Stimulated activated CD4-positive, alpha-beta T cell treated with anti-CD3 and anti-CD28 coated beads, Interleukin-15, amount 100 ng/mL, for 1 hour (primary cell): ENCODE measurements around the gene MICAL1.

Source experiments
- DNase-seq, 2 donors: peaks; one replicate each; pipeline ENCODE4 v3.0.0-alpha.2; 2020; ENCODE audit warnings: low read depth in 1 of 2, low spot score in 1 of 2

The MICAL1 gene

DNA sequence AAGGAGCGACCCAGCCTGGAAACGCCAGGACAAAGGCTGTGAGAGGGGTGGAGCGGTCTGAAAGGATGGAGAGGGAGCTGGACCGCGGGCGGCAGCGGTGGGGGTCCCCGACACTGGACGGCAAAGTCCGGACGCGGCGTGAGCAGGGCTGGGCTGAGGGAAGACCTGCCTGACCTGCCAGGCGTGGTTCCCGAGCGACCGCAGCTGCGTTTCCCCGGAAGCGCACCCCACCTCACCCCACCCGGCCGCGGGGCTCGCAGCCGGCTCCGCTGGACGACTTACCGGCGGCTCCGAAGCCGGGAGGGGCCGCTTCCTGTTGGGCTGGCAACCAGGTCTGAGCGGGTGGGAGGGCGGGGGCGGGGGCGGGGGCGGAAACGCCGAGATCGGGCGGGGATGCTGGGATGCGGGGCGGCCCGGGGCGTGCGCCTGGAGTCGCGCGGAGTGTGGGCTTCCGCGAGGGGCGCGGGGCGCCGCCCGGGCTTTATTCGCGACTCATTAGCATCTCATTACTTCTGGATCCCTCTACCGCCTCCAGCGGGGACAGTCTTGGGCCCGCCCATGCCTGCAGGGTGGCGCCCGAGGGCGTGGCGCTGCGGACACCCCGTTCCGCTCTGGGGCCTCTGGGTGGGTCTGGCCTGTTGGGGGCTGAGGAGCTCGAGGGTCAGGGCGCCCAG, at the start of gene MICAL1:
TSS of gene MICAL1 (minus strand) at position 336 of the 674 bp plus-strand sequence. CDS start 1,576 bp downstream, outside the sequence.
- DNase-seq: peak; percentile 29 to 47

DNA sequence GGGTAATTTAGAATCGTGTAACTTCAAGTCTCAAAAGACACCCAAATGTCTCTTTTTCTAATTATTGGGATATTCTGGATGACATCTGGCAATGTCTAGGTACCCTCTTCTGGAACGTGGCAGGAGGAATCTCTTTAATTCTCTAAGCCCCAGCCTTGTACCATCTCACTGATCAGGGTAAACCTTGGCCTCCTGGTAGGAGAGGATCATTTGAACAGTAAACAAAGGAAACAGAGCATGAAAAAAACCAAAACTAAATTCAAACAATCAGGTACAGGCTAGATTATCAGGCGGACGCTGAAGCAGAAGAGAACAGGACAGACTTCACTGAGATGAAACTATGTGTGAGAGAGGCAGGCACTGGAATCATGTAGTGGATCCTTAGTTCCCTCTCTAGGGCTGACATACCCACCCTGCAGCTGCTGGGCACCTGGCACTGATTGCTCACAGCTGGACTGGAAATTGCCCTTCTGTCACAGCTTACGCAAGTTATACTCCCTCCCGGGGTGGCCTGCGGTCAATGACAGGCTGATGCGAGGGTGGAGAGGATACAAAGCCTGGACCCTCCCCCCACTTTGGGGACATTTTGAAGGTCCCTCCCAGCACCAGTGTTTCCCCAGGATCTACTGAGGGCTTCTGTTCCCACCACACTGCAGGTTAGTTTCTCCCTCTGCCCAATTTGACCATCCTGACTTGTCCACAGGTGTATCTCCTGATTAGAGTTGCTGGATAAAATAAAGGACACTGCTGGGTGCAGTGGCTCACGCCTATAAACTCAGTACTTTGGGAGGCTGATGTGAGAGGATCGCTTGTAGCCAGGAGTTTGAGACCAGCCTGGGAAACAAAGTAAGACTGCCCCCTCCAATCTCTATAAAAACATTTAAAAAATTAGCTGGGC, 48.0 kb upstream of the MICAL1 start:
- DNase-seq: no peak

GRCh38 chr6:109498936-109499335, 43.4 kb upstream of the MICAL1 start:
- DNase-seq: no peak

DNA sequence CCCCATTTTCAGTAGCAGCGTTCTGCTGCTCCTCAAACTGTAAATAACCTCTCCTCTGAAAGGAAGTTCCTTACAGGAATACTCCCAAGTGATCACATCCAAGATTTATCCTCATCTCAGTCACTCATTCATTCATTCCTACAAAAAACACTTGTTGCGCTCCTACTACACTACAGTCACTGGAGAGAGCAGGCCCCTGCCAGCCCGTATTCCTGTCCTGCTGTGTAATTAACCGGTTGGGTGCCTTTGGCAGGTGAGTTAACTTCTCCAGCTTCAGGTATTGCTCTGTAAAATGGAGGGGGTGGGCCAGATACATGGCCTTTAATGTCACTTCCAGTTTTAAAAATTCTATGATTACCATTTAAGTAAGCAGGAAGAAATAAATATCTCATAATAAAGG, 42.5 kb upstream of the MICAL1 start:
- no peak for DNase-seq

GRCh38 chr6:109496036-109496772, 40.6 kb upstream of the MICAL1 start:
- DNase-seq: no peak

- no peak for DNase-seq
Measured at GRCh38 chr6:109493865-109494264, 38.3 kb upstream of the MICAL1 start.

- DNase-seq: no peak
Measured at GRCh38 chr6:109491207-109491938, 35.8 kb upstream of the MICAL1 start.

DNA sequence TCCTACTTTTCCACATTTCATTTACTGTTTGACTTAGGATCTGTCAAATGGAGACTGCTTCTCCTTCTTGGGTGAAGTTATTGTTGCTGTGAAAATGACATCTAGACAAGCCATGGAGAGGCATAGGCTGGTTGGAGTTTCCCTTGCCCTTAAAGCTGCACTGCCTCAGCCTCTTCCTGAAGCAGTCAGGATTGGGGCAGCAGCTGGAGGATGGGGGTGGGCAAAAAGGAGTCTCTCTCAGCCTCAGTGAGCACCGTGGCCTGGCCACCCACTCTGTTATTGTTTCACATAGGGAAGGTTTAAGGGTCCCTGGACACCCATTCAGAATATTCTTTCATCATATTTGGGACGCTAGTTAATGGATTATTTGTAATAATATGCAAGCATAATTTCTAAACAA, 35.1 kb upstream of the MICAL1 start:
- no peak for DNase-seq

- DNase-seq: no peak
Measured at GRCh38 chr6:109488001-109488400, 32.4 kb upstream of the MICAL1 start.

GRCh38 chr6:109486068-109486467, 30.5 kb upstream of the MICAL1 start:
- DNase-seq: no peak

DNA sequence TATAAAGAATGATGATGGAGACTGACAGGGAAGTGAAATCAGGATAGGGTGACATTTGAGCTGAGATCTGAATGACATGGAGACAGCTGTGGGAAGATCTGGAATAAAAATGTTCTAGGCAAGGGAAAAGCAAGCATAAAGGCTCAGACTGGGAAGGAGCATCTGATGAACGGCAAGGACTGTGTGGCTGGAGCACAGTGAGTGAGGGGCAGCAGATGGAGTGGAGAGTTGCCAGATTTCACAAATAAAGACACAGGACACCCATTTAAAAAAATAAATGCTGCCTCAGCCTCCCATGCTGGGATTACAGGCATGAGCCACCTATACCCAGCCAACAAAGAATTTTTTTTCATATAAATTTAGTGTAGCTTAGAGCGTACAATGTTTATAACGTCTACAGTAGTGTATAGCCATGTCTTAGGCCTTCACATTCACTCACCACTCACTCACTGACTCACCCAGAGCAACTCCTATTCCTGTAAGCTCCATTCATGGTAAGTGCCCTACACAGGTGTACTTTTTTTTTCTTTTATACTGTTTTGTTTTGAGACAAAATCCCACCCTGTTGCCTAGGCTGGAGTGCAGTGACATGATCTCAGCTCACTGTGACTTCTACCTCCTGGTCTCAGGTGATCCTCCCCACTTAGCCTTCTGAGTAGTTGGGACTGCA, 29.8 kb upstream of the MICAL1 start:
- no peak for DNase-seq

- no peak for DNase-seq
Measured at GRCh38 chr6:109484122-109484521, 28.6 kb upstream of the MICAL1 start.

GRCh38 chr6:109483735-109484057, 28.1 kb upstream of the MICAL1 start:
- no peak for DNase-seq

DNA sequence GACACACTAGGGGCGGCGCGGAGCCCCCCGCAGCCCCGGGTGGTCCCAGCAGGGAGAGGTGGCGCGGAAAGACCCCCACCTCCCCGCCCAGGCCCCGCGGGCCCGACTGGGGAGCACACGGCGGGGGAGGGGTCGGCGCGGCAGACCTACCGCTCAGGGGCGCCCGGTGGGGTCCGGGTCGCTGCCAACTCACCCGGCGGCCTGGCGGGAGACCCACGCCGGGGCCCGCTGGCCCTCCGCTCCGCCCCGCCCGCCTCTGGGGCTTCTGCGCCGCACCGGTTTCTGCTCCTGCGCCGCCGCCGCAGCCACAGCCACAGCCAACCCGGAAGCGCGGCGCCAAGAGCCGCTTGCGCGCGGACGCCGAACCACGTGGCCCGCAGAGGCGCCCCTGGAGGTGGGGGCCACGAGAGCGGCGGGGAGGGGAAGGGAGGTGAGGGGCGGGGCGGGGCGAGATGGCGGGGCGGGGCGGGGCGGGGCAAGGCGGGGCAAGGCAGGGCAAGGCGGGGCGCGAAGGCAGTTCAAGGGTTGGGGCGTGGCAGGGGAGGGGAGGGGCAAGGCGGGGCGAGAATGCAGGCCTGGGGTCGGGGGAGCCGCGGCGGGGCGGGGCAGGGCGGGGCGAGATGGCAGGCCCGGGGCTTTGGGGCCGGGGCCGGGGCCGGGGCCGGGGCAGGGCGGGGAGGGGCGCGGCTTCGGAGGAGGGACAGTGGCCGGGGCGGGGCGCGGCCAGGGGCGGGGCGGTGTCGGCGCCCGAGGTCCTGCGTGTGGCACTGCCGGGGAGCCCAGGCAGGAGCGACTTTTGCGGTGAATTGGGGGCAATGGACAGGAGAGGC, 27.5 kb upstream of the MICAL1 start, which contains the start of gene ZBTB24:
TSS of gene ZBTB24 (minus strand) at position 315 of the 830 bp plus-strand sequence. CDS start 1,193 bp downstream, outside the sequence.
- peak; percentile 79 to 80 for DNase-seq

DNA sequence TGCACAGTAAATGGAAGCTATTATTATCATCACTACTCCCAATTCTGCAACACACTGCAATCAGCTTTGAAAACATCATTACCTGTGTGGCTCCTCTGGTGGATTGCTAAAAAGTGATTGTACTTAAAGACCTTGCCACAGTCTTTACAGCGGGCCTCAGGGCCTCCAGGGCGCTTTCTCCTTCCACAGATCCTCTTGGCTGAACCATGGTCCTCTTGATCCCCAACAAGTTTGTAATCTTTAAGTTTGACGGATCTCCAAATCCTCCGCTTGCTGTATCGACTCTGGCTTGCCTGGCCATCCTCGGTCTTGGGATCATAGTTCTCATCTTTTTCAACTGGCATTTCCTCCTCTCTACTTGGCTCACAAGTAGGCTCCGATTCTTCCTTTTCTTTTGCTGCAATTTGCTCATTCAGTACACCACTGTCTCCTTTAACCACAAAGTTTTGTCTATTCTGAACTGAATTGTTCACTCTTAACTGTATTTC, 25.5 kb upstream of the MICAL1 start:
- DNase-seq: no peak

DNA sequence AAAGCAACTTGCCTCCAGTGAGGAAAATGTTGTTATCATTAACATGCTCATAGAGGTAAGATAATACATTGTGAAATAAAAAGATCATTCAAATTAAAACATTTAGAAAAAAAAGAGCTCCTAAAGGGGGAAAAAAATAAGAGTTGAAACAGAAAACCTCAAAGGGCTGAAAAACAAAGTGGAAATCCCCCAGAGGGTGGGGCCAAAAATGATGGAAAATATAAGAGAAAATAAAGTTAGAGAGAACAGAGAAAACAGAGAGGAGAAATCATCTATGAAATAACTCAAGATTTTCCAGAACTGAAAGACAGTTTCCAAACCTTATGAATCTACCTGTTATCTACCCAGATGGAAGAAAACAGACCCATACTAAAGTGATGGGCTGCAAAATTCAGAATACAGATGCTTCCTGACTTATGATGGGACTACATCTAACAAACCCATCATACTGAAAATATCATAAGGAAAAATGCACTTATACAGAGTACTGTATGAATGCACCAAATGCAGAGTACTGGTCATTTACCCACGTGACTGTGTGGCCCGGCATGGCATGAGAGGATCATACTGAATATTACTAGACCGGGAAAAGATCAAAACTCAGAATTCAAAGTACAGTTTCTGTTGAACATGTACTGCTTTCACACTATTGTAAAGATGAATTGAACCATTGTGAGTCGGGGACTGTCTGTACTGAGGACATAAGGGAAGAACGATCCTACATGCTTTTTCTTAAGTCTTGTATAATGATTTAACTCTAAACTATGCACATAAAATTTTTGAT, 23.5 kb upstream of the MICAL1 start:
- no peak for DNase-seq

- no peak for DNase-seq
Measured at GRCh38 chr6:109478222-109478805, 22.7 kb upstream of the MICAL1 start.

DNA sequence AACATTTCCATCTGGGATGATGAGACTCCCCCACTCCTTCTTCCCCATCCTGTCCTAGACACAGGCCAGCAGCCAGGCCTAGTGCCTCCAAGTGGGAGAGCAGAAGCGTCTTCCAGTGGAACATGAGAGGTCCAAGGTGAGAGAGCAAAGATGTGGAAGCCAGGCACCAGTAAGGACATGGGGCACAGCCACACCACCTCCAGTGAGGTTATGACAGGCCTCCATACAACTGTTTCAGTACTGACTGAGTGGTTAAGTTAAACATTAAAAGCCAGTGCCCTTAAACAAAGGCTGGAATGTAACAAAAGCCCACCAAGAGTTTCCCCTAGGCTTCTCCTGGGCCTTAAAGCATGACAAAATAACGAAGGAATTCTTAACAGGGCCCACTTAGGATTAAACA, 22.2 kb upstream of the MICAL1 start:
- no peak for DNase-seq
